HG03571 (cell line): ENCODE results near the gene MACROD2.

Experiments used
- ATAC-seq: cut with Tn5 transposase; IDR thresholded peaks from one replicate; pipeline ENCODE4 v1.9.1; 2021; ENCODE audit not compliant: unreplicated experiment

The MACROD2 gene

GRCh38 chr20:14631011-14631410, 635.7 kb downstream of the MACROD2 start:
- no peak for ATAC-seq

- ATAC-seq, result no peak
These were observed 637.6 kb downstream of the MACROD2 start for GRCh38 chr20:14632906-14633305.

GRCh38 chr20:14633507-14633906, 638.2 kb downstream of the MACROD2 start:
- ATAC-seq, result no peak

- ATAC-seq, result no peak
These were observed 639.3 kb downstream of the MACROD2 start for GRCh38 chr20:14634665-14635064.

- ATAC-seq, result no peak
These were observed 642.1 kb downstream of the MACROD2 start for GRCh38 chr20:14637441-14637840.

GRCh38 chr20:14643146-14643545, 647.8 kb downstream of the MACROD2 start:
- ATAC-seq, result no peak

- no peak for ATAC-seq
These were observed 648.2 kb downstream of the MACROD2 start for GRCh38 chr20:14643556-14643955.

GRCh38 chr20:14644306-14645097, 649.2 kb downstream of the MACROD2 start:
- ATAC-seq, result no peak

- ATAC-seq, result no peak
These were observed 651.7 kb downstream of the MACROD2 start for GRCh38 chr20:14647016-14647415.

GRCh38 chr20:14649662-14650061, 654.3 kb downstream of the MACROD2 start:
- ATAC-seq, result no peak

GRCh38 chr20:14657266-14658005, 662.1 kb downstream of the MACROD2 start:
- no peak for ATAC-seq

GRCh38 chr20:14664101-14664500, 668.8 kb downstream of the MACROD2 start:
- no peak for ATAC-seq

- ATAC-seq, result no peak
These were observed 671.4 kb downstream of the MACROD2 start for GRCh38 chr20:14666696-14667095.

- no peak for ATAC-seq
These were observed 671.9 kb downstream of the MACROD2 start for GRCh38 chr20:14667226-14667625.

- no peak for ATAC-seq
These were observed 676.8 kb downstream of the MACROD2 start for GRCh38 chr20:14672066-14672465.

GRCh38 chr20:14673164-14673563, 677.8 kb downstream of the MACROD2 start:
- no peak for ATAC-seq

GRCh38 chr20:14677455-14677854, 682.1 kb downstream of the MACROD2 start:
- ATAC-seq, result no peak

GRCh38 chr20:14685183-14685582, 689.9 kb downstream of the MACROD2 start:
- ATAC-seq, result no peak

- no peak for ATAC-seq
These were observed 692.0 kb downstream of the MACROD2 start for GRCh38 chr20:14687313-14687712.

- ATAC-seq, result no peak
These were observed 692.7 kb downstream of the MACROD2 start for GRCh38 chr20:14688005-14688404.

- ATAC-seq, result no peak
These were observed 696.7 kb downstream of the MACROD2 start for GRCh38 chr20:14691994-14692393.

- ATAC-seq, result no peak
These were observed 701.2 kb downstream of the MACROD2 start for GRCh38 chr20:14696478-14696877.
